Heart left ventricle (tissue), 13 donors: Measurements from ENCODE around the gene TMEM209.

ENCODE experiments used
- POLR2A ChIP-seq, 2 donors: fragments of 450-650 bp; IDR thresholded peaks; one replicate each; pipeline ENCODE4 v1.6.1; 2017; ENCODE audit warnings: antibody characterized with exemption in 2 of 2, mild to moderate bottlenecking in 2 of 2, moderate library complexity in 2 of 2
- TF ChIP-seq, protein P1 (sequence below), 12 donors: fragments of 200-600 bp; sonication (generic) in 4 of 12; IDR thresholded peaks; one replicate each; pipeline versions ENCODE4 v1.5.0 to v1.8.0; 2018 to 2022; ENCODE audit warnings: antibody characterized with exemption in 12 of 12, mild to moderate bottlenecking in 5 of 12
- donor health status: ischemic (EF 13 %, LVEDD 7.1; RV severe dilation, severe dysfunction).
- donor health status: DM: no; HTN: yes; CAD: no.
- donor health status: DM: no; HTN: no; CAD: no.
- donor health status: ischemic (EF 25% LVEDD 6.9; RV normal size, moderate dysfunction).
- donor health status: ischemic (EF 25% LVEDD 5.7; RV mildly dilated, moderate dysfunction).
- donor health status: ischemic (EF 35%, LVEDD 5.7; RV mildly dilated, moderate dysfunction).
- donor health status: nonischemic (EF 11% LVEDD 7.7; RV severe dilation, severe dysfunction).
- donor health status: DM: yes; HTN: yes; CAD: no.
- donor health status: PGD.
- donor health status: ischemic (EF 29% LVEDD 5.4; RV normal size, mild dysfunction).
- donor health status: nonischemic (EF 23%, LVEDD 6.1; RV moderate dilation, normal function).

DNA sequence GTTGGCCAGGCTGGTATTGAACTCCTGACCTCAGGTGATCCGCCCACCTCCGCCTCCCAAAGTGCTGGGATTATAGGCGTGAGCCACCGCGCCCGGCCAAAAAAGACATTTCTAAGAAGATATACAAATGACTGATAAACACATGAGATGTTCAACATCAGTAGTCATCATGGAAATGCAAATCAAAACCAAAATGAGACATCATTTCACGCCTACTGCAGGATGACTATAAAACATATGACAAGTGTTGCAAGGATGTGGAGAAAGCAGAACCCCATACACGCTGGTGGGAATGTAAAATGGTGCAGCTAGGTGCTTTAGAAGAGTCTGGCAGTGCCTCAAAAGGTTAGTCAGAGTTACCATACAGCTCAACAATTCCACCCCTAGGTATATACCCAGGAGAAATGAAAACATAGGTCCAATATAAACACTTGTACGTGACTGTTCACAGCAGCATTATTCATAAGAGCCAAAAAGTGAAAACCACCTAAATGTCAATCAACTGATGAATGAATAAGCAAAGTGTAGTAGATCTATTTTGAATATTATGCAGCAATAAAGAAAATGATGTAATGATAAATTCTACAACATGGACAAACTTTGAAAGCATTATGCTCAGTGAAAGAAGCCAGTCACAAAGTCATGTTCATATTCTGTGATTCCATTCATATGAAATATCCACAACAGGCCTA, 24.5 kb downstream of the TMEM209 start:
- TF ChIP-seq, protein P1, sequence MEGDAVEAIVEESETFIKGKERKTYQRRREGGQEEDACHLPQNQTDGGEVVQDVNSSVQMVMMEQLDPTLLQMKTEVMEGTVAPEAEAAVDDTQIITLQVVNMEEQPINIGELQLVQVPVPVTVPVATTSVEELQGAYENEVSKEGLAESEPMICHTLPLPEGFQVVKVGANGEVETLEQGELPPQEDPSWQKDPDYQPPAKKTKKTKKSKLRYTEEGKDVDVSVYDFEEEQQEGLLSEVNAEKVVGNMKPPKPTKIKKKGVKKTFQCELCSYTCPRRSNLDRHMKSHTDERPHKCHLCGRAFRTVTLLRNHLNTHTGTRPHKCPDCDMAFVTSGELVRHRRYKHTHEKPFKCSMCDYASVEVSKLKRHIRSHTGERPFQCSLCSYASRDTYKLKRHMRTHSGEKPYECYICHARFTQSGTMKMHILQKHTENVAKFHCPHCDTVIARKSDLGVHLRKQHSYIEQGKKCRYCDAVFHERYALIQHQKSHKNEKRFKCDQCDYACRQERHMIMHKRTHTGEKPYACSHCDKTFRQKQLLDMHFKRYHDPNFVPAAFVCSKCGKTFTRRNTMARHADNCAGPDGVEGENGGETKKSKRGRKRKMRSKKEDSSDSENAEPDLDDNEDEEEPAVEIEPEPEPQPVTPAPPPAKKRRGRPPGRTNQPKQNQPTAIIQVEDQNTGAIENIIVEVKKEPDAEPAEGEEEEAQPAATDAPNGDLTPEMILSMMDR (IDR thresholded peaks at IDR 0.05) = no peak
- TF ChIP-seq POLR2A (IDR thresholded peaks at IDR 0.05) = no peak
